HG02798 (cell line): ENCODE data around the gene PRMT1.
A peak's percentile ranks its signal among the peaks of the same experiment; 100 is the strongest.

ENCODE experiments used
- ATAC-seq: cut with Tn5 transposase; IDR thresholded peaks from one replicate; pipeline ENCODE4 v1.9.1; 2021; ENCODE audit warnings: mild to moderate bottlenecking; ENCODE audit not compliant: unreplicated experiment, poor library complexity

The PRMT1 gene

DNA sequence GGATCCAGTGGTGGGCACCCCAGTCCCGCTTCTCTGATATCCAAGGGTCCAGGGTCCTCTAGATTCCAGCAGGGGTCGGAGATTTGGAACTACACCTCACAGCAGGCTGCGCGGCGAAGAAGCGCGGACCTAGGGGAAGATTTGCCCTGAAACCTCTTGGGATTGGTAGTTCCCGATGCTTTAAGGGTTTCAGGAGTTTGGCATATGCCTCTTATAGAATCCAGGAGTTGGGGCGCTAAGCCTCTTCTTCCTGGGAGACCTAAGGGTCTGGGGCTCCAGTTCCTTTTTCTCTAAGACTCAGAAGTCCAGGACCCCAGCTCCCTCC, 11.0 kb upstream of the PRMT1 start:
- no peak for ATAC-seq

DNA sequence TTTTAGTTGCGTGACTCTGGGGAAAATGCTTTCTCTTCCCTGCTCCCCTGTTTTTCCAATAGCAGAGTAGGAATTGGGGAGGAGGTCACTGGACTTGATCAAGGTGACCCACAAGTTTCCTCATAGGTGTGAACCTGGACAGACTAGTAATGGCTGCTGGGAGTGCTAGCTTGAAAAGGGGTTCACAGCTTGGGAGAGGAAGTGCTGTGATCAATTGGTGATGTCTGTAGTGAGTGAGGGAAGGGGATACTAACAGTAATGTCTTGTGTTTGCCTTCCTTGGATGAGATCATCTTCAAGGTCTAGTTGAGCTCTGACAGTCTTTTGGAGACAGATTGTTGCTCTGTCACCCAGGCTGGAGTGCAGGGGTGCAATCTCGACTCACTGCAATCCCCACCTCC, 9.6 kb upstream of the PRMT1 start:
- ATAC-seq, result no peak

- no peak for ATAC-seq
Measured at GRCh38 chr19:49669516-49669915, 7.6 kb upstream of the PRMT1 start.

DNA sequence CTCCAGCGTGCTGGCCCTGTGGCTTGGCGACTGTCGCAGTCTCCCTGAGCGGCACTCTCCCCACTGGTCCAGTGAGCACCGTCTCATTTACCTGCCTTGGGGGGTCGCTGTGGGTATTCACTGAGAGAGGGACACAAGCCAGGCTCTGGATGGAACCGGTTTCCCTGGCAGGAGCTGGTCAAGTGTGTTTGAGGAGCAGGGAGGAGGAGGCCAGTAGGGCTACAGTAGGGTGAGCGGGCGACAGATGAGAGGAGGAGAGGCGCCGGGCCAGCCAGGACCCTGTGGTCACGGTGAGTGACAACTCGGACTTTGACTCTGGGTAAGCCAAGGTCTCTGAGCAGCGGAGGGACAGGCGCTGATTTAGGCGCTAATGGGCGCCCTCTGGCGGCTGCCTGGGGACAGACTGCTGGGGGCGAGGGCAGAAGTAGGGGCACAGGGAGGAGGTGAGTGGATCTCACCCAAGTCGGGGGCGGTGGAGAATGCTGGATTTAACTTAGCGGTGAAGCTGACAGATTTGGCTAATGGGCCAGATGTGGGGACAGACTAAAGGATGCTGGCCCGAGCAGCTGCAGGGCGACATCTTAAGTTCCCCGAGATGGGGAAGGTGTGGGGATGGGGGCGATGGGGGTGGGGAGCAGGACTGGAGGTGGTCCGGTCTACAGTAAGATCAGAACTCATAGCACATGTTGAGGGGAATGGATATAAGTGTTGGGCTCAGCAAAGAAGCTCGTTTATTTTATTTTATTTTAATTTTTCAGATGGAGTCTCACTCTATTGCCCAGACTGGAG, 4.7 kb upstream of the PRMT1 start:
- no peak for ATAC-seq

DNA sequence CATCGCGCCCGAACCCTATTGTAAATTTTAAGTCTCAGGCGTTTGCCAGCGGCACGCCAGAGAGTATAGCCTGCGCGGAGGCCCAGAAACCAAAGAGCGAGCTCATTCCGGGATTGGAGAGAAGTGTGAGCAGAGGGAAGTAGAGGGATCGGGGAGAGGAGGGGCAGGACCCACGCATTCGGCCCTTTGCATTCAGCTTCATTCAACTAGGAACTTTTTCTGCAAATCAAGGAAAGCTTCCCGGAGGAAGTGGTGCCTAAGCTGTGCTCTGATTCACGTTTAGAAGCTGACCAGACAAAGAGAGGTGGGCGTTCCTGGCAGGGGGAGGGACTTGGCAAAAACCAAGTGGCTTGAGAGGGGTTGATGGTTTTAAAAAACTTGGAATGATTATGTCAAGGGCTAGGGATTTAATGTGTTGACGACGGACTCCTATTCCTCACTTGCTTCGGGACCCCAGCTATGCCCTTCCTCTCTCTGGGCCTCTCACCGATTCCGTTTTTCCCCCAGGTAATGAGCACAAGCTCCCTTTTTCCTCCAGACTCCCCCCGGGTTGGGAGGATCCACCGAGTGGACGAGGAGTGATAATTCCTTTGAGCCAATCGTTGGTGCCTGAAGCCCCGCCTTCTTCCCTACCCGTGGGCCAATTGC, 811 bp upstream of the PRMT1 start:
- ATAC-seq, result peak; percentile 22

DNA sequence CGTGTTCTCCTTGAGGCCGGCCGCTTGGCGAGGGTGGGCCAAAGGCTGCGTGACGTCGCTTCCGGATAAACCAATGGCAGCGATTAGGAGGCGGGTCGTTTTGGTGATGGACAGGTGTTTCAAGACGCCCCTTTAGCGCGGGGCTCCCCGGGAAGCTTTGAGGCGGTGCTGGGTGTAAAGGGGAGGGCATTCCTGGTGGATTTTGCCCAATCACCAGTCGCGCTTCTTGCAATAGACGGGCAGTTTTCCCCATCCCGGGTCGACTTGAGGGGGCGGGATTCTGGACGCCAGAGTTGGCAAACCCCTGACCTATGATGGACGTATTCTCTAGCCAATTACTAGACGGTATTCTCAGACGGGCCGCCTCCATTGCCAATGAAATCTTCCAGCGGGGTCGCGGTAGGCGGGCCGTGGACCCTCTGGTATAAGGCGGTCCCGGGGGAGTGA, 264 bp upstream of the PRMT1 start:
- peak; percentile 78 for ATAC-seq

DNA sequence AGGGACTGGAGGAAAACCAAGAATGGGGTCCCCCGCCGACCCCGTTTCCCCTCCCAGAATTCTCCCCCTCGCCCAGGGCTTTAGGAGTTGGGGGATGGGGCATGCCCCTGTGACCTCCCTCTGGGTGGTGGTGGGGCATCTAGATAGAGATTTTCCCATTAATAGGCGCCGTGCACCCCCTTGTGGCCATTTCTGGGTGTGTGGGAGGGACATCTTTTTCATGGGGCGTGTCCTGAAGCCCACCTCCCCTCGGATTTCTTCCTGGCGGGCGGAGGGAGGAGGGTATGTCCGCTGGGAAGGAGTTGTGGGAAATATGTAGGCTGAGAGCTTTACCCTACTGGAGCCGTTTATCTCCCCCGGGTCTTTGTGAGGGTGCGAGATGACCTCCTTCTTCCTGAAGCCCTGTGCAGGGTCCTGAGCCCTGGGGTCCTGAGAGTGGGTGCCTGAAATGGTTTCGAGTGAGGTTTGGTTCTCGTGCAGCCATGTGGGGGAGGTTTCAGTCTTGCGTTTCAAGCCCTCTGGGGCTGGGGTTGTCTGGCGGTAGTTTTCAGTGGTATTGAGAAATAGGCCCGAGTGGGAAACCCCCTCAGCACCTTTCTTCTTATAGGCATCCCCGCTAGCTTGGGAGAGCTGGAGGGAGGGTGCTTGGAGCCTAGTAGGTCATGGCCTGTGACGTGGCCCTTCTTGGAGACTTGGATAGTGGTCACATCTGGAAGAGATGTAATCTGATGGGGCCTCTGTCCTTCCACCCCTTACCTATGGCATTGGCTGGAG, 1.0 kb downstream of the PRMT1 start:
- ATAC-seq, result no peak

- ATAC-seq, result no peak
Measured at GRCh38 chr19:49678985-49679770, 2.1 kb downstream of the PRMT1 start.

DNA sequence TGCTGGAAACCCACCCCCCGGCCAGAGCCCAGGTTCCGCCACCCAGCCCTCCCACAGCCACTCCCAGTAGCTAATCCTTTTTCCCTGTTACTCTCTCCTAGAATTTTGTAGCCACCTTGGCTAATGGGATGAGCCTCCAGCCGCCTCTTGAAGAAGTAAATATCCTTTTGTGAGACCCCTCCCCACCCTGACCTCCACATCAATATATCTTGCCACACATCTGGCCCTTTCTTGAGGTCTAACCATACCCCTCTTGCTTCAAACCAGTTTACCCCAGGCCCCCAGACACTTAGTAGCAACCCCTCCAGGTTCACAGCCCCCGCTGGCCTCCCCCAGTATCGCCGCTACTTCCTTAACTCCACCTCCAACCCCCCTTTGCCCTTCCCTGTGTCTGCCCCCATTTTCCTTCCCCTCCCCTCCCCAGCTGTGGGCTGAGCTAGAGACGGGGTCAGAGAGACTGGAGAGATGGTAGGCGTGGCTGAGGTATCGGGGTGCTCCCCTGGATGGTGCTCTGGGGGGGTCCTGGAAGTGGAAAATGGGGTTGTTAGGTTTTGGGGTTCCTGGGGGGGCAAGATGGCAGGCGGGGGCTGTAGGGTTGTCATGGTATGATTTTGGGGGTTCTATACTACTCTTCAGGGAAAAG, 2.8 kb downstream of the PRMT1 start:
- ATAC-seq, result no peak

DNA sequence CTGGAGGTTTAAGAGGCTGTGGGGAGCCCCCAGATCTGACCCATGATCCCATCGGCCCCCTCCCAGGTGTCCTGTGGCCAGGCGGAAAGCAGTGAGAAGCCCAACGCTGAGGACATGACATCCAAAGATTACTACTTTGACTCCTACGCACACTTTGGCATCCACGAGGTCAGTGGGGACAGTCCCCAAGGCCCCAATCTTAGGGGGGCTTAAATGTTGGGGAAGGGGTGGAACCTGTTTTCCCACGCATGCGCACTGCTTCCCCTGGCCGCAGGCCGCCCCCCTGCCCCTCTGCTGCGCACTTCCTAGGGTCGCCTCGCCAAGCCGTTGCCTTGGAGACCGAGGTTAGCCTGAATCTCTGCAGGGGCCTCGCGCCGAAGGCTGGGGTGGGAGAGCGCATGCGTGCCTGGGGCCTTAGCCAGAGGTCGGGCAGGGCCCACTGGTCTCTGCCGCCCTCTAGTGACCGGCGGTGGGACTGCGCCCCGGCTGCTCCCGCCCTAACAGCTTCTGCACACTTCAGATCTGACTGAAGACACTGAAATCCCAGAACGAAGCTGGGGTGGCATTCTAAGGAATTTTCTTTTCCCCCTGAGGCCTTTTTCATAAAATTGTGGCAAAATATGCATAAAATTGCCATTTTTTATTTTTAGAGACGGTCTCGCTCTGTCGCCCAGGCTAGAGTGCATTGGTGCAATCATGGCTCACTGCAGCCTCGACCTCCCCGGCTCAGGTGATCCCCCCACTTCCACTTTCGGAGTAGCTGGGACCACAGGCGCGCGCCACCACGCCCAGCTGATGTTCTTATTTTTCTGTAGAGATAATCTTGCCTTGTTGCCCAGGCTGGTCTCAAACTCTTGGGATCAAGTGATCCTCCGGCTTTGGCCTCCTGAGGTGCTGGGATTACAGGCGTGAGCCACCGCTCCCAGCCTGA, 3.6 kb downstream of the PRMT1 start:
- no peak for ATAC-seq

GRCh38 chr19:49681830-49682229, 4.8 kb downstream of the PRMT1 start:
- no peak for ATAC-seq

DNA sequence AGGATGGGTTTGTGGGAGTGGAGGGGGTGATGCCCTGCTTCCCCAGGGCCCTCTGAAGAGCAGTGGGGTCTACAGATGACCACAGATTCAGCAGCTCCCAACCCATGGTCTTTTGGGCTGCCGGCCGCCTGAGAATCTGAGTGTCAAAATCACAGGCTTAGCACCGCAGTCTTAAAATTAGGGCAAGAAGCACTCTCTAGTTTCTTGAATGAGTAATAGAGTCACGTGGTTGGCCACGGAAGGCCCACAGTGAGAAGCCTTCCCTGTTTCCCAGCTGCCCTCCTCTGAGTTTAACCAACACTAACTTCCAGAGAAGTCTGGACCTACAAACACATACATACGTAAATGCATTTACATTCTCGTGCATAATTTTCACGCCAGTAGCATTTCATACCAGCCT, 5.2 kb downstream of the PRMT1 start:
- ATAC-seq, result no peak

DNA sequence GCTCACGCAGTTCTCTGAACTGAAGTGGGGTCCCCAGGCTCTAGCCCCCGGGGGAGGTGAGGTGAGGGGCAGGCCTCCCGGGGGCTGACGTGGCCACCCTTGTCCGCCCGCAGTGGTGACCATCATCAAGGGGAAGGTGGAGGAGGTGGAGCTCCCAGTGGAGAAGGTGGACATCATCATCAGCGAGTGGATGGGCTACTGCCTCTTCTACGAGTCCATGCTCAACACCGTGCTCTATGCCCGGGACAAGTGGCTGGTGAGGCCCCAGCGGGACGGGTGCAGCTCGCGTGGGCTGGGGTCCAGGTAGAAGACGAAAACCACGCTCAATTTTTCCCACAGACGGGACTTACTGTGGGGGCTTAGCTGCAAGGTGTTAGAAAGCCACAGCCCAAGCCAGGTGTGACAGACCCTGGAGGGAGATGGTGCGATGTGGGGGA, 6.8 kb downstream of the PRMT1 start:
- no peak for ATAC-seq

GRCh38 chr19:49684251-49684982, 7.3 kb downstream of the PRMT1 start:
- ATAC-seq, result no peak

- no peak for ATAC-seq
Measured at GRCh38 chr19:49684983-49685553, 8.0 kb downstream of the PRMT1 start.

DNA sequence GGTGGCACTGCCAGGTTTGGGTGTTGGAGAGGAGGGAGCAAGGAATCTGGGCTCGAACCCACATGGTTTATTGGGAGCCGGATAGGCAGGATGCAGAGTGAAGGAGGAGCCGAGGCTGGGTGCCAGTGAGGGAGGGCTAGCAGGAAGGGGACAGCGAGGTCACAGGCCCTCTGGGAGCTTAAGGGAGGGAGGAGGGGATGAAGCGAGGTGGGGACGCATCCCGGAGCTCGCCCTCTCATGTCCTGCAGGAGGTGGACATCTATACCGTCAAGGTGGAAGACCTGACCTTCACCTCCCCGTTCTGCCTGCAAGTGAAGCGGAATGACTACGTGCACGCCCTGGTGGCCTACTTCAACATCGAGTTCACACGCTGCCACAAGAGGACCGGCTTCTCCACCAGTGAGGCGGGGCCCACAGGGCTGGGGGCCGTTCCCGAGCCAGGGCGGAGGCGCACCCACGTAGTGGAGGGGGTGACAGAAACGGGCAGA, 8.8 kb downstream of the PRMT1 start:
- no peak for ATAC-seq

DNA sequence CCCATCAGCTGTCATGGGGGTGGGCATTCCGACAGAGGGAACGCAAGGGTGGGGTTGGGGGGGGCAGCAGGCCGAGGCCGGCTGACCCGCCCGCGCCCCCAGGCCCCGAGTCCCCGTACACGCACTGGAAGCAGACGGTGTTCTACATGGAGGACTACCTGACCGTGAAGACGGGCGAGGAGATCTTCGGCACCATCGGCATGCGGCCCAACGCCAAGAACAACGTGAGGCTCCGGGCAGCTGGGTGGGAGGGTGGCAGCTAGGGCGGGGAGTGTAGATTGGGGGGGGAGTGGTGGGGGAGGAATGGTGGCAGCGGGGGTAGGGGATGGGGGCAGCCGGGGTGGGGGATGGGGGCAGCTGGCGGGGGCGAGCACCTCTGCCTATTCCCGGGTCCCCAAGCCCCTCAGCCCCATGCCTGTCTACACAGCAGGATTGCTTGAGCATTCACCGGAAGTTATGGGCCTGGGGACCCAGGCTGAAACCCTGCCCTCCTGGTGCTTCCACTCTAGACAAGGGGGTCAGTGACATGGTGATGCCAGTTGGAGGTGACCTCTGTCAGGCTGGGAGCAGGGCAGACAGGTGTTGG, 9.5 kb downstream of the PRMT1 start:
- no peak for ATAC-seq
